HG03175 (cell line): ENCODE data around the gene NFATC3.

ENCODE experiments used
- ATAC-seq: cut with Tn5 transposase; IDR thresholded peaks from one replicate; pipeline ENCODE4 v1.9.1; 2021; ENCODE audit warnings: mild to moderate bottlenecking, moderate library complexity; ENCODE audit not compliant: unreplicated experiment

The NFATC3 gene

DNA sequence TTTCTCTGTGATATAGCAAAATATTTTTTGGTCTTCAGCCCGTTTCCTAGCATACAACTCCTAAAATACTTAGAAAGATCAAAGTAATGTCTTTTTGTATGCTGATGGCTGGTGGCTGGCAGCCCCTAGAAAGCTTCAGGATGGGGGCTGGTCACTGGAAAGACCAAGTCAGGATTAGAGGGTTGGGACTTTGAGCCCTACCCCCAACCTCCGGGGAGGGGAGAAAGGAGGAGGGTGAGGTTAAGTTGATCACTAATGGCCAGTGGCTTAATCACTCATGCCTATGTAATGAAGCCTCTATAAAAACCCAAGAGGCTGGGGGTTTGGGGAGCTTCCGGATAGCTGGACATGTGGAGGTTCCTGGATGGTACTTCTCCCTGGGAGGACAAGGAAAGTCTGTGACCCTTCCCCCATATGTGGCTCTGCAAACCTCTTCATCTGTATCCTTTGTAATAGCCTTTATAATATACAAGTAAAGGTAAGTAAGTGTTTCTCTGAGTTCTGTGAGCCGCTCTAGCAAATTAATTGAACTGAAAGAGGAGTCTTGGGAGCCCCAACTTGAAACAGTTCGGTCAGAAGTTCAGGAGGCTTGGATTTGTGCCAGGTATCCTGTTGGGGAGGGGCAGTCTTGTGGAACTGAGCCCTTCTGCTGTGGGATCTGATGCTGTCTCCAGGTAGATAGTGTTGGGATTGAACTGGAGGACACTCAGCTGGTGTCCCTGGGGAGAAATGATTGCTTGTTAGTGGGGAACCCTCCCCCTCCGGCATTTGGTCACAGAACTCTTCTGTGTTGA, 182.6 kb downstream of the NFATC3 start:
- ATAC-seq: no peak

DNA sequence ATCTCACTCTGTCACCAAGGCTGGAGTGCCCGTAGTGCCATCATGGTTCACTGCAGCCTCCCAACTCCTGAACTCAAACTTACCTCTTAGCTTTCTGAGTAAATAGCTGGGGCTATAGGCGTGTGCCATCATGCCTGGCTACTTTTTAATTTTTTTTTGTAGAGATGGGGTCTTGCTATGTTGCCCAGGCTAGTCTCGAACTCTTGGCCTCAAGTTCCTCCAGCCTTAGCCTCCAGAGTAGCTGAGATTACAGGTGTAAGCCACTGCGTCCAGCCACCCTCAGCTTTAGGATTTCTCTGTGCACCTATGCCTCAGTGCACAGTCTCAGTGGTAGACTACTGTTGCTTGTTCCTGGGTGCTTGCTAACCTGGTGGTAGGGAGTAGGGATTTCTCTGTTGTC, 184.6 kb downstream of the NFATC3 start:
- no peak for ATAC-seq

DNA sequence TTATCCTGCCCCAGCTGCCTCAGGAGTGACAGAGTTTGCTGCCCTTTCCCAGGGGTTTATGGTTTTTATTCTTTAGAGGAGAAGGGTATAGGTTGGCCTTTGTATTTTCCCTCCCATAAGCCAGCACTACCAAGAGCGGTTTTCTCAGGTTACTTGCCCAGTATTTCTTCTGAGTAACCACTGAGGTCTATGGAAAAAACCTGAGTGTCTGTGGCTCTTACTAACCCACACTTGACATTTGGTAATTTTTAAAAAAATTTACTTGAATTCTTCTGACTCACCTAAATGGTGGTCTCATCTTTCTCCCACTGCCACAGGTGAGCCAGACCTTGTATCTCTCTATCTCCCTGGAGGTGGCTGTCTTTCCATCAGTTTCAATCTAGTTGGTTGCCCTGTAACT, 185.2 kb downstream of the NFATC3 start:
- no peak for ATAC-seq

DNA sequence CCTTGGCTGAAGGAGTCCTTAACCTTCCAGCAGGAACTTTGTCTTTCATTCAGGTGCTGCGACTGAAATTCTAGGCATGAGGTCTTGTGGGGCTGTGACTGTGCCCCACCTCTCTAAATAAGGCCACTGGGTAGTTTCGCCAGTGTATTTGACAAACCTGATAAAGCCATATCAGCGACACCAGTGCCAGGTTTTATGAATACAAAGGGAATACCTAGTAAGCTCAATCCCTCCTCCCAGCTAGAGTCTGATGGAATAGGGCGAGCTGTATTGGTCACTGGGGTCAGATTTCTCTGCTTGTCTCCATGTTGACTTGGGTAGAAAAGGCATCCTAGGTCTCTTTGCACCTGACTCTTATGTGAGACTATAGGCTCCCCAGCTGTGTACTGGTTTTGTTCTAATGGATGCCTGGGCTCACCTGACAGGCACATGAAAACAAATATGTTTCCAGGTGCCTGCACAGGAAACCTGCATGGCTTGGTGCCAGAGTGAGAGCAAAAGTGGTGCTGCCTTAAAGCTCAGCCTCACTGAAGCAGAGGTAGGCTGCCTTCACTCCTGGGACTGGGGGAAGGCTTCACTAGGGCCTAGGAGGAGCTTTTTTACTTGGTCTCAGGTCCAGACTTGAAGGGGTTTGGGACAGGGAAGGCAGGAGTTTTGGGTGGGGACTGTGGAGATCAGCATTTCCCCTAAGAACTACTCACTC, 187.5 kb downstream of the NFATC3 start:
- ATAC-seq: no peak

DNA sequence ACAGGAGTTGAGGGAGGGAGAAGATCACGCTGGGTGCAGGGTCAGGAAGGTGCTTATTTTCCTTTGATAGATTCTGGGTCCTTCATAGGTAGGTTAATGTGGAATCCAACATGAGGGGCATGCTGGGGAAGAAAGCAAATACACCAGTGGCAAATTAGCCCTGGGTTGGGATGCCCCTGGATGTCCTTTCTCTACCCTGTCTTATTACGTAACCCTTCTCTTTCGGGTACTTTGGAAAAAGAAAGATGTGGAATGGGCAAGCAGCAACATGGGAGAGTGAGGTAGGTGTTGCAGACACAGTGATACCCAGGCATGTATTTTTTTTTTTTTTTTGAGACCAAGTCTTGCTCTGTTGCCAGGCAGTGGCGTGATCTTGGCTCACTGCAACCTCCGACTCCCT, 188.3 kb downstream of the NFATC3 start:
- no peak for ATAC-seq

DNA sequence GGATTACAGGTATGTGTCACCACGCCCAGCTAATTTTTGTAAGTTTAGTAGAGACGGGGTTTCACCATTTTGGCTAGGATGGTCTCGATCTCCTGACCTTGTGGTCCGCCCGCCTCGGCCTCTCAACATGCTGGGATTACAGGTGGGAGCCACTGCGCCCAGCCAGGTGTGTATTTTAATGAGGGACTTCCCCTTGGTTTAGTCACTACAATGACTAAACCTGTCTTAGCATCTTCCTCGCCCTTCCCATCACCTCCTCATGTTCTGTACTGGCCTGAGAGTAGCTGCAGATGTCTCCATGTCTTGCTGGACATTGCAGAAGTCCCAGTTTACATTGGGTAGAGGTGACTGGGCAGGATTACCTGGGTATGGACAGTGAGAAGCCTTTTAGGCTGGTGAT, 188.7 kb downstream of the NFATC3 start:
- no peak for ATAC-seq

DNA sequence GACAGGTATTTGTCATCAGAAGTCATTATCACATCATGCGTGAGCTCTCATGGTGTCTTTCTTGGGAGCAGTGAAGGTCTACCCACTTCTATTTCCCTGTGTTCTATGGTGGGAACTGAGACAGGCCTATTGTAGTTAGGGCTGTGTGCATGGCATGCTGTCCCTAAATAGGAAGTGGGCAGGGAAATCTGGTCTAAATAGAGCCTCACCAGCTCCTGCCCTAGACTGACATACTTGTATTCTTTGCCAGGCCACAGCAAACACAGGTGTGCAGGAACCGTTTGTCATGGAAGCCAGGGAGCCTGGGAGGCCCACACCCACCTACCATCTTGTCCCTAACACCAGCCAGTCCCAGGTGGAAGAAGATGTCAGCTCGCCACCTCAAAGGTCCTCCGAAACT, 189.3 kb downstream of the NFATC3 start:
- no peak for ATAC-seq

DNA sequence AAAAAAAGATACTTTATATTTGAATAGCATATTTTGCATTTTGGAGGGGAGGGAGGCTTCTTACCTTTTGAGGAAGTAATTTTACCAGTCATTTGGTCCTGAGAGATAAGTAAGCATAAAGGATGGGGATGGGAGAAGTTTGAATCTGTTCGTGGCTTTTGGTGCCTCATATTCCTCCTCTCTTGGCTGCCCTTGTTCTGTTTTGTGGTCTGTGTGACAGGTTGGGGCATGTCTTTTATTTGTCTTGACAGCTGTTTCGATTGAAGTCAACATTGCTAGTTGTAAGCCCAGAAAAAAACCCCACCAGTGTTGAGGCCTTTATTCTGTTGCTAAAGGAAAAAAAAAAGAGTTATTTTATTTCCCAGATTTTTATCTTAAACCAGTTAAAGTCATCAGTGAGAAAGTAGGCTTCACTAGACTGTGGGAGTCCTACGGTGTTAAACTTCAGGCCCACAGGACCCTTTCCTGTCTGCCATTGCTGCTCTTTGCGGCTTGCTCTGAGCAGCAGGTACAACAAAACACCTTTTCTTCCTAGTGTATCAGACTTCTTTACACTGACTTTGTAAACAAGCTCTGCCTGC, 190.5 kb downstream of the NFATC3 start:
- ATAC-seq: peak; percentile 50

DNA sequence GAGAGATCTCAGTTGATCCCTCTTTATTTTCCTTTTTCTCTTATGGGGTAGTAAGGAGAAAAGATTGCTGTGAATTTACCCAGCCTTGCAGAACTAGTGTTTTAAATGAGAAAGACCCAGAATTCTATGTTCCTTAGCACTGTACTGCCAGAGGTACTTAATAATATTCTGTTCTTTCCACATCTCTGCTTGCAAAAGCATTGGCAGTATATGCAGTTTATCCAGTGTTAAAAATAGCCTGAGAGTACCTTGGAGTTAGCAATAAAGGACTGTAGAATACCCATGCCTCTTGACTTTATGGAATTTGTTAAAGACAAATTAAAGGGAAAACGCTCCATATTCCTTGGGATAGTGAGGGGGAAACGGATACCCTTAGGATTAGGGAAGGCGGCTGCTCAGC, 191.1 kb downstream of the NFATC3 start:
- ATAC-seq: no peak
